Fibroblast of skin of abdomen (primary cell): ENCODE results near the gene GRK3.

Experiments
- DNase-seq: peaks from one replicate; pipeline ENCODE4 v3.0.0-alpha.2; 2013

Gene GRK3

DNA sequence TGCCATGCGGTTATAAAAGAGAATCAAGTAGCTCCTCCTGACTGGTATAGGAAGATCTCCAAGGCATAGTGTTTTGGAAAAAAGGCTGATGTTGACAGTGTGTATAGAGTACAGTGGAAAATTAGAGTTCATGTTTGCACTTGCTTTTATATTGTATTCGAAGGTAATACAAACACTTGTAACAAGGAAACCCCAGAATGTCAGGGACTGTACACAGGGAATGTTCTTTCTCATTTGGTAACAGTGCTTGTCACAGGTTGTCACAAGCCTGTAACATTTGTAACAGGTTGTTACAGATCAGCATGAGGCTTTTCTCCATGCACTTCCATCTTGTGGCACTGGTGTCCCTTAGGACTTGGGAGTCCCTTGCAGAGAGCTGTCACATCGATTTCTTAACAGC lies 64.0 kb downstream of the GRK3 start:
- DNase-seq = no peak

DNA sequence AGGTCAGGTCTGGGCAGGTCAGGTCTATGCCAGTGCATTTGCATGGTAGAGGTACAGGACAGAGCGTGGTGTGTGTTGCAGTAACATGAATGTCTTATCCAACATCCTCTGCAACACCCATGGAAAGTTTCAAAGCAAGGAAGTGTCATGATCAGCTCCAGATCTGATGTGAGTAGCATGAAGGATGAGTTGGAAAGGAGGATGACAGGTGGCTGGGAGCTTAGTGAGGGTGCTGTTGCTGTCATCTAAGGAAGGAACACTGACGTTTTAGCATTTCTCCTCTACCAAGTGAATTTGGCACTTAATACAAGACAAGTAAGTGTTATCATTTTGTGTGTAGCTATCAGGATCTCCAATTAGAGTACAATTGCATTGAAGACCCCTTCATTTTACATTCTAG lies 65.1 kb downstream of the GRK3 start:
- no peak for DNase-seq

DNA sequence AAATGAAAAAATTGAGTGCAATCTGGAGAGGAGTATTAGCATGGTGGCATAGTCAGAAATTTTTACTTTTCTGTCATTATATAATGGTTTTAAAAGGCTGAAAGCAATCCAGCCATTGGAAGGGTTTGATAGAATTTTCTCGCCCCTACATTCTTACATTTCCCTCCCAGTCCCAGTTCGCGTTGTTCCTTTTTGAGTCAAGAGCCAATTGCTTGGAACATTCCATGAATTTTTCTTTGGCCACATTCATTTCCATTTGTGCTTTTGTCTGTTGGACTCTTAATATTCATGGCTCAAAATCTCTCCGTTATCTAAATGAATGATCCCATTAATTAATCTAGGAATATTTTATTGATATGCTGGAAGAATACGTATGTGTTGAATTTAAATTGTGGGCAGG lies 66.0 kb downstream of the GRK3 start:
- DNase-seq = peak; percentile 5

DNA sequence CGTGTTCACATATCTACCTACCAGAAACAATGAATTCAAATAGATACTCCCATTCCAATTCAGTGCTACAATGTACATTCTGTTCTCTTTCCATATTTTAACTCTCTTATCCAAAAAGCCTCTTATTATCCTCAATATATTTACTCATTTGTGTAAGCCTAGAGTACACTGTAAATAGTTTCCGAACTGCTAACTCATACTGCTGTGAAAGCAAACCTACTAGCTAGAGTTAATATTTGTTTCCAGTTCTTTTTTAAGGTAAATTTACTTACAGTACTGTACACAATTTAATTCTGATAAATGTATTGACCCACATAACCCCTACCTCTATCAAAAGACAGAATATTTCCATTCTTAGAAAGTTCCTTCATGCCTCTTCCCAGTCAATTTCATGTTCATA lies 71.8 kb downstream of the GRK3 start:
- DNase-seq = no peak

DNA sequence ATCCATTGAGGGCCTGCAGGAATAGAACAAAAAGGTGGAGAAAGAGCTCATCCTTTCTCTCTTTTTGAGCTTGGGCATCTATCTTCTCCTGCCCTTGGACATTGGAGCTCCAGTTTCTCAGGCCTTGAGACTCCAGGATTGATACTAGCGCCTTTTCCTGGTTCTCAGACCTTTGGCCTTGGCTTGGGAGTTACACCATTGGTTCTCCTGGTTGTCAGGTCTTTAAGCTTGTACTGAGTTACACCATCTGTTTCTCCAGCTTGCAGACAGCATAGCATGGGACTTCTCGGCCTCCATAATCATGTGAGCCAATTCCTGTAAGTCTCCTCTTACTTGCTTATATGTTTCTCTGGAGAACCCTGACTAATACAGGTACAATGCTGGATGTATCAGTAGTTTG lies 72.6 kb downstream of the GRK3 start:
- no peak for DNase-seq

DNA sequence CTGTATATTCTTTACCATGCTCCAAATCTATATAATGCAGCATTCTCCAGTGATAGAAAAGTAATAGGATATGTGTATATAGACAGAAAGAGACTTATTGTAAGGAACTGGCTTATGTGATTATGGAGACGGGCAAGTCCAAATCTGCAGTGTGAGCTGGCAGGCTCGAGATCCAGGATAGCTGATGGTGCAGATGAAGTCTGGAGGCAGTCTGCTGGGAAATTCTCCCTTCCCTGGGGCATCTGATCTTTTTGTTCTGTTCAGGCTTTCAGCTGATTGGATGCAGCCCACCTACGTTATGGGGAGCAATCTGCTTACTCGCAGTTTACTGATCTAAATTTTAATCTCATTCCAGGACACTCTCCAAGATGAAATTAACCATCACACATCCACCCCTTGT lies 73.2 kb downstream of the GRK3 start:
- no peak for DNase-seq

DNA sequence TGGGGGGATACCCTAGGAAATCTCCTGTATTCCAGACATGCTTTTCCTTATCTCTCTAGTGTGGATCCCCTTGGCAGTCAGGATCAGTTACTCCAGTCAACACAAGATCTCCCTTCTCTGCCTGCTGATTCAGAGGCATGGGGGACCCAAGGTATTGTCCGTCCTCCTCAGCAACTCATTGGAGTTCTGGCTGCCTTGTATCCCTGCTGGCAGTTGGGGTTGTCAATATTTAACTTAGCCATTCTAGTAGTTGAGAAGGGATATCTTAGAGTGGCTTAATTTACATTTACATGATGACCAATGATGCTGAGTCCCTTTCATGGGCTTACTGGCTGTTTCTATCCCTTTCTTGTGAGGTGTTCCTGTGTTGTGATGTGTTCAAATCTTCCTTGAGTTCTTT lies 74.2 kb downstream of the GRK3 start:
- no peak for DNase-seq

DNA sequence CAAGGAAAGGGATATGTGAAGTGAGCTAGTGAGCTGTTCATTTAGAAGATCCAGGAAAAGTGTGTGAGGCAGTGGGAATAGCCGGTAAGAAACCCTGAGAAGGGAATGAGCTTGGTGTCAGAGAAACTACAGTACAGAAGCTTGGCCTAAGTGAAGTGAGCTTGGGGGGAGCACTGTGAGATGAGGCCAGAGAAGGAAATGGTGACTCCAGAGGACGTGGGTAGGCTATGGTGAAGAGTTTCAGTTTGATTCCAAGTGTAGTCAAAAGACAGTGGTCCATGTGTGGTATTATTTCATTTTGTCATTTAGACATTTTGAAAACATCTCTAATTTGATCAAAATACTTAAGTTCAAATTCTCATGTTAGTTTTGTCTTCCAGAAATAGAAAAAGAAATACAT lies 77.2 kb downstream of the GRK3 start:
- no peak for DNase-seq

DNA sequence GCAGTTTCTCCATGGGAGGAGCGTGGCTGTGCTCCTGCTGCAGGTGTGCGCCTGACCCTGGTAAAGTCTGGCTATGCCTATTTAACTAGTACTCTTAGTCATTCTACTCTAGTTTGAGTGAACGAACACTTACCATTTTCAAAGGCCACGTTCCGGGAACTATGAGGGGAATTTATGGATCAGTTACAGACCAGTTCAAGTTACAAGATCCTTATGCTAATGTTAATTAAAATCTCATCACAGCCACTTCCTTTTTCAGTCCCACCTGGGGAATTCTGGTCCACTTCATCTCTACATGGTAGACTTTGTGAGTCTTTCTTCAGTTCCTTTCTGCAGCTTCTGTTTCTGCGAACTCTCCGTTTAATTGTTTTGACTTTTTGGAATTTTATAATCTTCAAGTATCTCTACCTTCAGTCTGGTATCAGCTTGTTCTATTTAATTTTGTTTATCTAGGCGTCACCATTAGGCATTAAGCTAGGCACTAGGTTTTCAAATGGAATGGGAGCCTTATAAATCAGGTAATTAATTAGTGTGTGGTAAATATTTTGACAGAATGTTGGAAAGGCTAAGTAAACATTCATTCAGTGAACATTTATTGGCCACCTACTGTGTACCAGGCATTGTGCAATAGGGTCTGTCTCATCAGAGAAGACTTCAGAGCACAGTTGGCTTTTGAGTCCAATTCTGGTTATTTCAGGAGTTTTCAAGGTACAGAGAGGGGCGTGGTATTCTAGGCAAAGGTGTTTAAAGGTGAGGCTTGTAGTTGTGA lies 78.9 kb downstream of the GRK3 start:
- DNase-seq = no peak

DNA sequence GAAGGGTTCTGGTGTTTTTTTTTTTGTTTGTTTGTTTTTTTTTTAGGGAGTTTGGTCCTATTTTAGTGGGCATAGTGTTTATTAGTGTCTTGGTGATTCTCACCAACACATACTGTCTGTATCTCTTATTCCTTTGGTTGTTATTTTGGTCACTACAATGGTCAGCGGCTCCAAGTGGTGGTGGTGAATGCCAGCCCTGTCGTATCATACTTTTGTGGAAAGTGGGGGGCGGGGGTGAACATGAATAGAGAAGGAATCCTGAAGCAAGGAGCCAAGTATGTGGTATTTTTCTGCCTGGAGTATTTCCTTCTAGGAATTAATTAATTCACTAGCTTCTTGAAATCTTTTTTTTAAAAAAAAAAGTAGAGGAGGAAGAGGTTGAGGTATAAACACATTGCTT lies 79.6 kb downstream of the GRK3 start:
- peak; percentile 42 for DNase-seq

DNA sequence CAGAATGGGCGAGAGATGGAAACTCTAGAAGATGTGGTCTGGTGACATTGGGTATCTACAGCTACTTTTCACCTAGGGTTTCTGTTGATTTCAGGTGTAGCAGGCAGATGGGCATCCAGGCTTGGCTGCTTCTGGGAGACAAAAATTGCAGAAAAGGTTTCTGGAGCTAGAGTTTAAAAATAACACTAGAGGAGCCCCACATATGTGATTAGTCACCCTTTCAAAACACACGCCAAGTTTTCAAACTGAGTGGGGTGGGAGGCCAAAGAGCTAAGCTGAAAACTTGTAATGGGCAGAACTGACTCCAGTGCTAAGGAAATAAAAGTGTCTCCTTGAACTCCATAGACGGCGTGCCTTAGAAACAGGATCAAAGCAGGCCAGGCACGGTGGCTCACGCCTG lies 80.8 kb downstream of the GRK3 start:
- DNase-seq = peak; percentile 52

DNA sequence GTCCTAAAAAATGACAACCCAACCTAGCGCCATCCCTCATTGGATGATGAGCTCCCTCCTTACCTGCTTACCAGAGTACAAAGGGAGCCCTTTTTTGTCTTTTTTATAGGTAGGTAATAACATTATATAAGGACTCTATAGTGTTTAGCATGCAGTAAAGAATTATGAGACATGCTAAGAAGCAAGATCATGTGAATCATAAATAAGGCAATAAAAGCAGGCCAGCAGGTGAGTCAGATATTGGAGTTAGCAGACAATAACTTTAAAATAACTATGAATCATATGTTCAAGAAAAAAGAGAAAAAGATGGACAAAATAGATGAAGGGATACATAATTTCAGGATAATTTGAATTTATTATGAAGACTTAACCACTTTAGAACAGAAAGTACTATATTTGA lies 81.5 kb downstream of the GRK3 start:
- no peak for DNase-seq

DNA sequence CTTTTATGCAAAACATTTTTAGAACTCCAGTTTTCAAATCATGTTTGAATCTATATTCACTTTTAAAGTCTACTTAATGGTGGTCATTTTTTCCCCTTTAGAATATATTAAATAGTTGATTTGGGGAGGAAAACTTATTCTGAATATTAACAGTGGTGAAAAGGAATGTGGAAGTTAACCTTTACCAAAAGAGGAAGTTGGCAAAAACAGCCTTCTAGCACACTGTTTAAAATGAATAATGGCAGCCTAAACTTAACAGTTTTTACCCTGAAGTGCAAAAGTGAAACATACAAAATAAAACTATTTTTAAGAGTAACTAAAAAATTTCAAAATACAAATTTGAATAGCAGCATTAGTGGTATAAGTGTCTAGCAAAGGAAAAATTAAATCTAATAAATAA lies 86.4 kb downstream of the GRK3 start:
- DNase-seq = no peak

DNA sequence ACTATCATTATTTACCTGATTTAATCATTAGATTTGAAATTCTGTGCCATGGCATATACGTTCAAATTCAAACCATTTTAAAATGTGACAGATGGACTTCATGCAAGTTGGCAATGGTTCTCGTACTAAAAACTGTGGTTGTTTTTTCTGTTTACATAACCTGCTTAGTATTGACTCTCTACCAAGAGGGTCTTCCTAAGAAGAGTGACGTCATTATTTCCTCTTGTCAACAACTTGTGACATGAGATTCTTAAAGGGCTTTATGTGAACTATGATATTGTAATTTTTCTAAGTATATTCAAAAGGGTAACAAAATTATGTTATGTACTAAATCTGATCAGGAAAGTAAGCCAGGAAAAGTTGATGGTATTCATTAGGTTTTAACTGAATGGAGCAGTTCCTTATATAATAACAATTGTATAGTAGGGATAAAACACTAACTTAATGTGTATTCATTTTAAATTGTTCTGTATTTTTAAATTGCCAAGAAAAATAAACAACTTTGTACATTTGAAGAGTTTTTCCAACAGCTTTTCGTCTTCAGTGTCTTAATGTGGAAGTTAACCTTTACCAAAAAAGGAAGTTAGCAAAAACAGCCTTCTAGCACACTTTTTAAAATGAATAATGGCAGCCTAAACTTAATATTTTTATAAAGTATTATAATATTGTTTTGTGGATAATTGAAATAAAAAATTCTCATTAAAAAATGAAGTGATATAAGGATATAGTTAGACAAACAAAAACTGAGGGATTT lies 87.0 kb downstream of the GRK3 start:
- DNase-seq = no peak

DNA sequence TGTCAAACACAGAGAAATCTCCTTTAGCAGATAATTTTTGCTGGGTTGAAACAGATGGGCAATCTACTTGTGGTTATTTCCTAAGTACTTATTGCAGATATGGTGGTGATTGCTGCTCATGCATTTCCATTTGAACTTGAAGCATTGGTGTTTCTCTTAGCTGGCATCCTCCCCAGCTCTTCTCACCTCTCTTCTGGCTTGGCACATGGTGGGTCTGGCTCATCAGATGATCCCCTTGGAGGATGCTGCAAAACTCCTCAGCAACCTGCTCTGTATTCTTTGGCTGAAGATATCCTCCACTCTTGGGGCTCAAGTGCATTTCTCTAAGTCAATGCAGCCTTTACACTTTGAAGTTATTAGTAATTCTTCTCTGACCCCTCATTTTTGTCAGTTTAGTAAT lies 90.2 kb downstream of the GRK3 start:
- DNase-seq = no peak

DNA sequence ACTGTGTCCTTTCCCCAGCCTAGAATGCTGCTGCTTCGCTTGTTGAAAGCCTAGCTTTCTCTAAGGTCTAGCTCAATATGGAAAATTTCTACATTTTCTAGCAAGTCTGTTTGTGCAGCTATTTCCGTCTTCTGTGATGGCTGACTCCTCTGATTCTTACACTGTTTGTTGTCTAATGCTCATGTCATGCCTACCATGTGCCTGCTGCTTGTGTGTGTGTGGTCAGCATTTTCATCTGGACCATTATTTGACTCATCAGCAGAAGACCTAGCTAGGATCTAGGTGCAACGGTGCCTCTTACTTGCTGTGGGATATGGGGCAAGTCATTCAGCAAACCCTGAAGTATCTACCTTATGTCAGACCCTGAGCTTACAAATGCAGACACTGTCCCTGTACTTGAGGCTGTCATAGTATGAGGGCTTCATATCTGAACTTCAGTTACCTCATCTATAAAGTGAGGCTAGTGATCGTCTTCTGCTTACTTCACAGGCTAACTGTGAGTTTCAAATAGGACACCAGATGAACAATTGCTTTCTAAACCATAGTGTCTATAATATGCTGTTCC lies 91.0 kb downstream of the GRK3 start:
- DNase-seq = no peak

DNA sequence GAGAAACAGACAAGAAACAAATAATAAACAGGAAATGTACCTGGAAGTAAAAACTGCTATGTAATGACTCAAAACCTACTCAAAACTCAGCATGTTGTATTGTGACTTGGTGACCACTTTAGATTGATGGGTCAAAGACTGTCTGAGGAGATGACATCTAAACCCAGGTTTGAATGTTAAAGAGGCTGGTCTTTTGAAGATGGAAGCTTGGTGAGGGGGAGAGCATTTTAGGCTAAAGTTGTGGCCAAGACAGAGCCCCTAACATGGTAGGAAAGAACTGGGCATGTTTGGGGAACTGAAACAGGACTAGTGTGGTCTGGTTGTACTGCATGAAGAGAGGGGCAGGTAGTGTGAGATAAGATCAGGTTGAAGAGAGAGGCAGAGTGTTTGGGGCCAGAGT lies 92.2 kb downstream of the GRK3 start:
- DNase-seq = no peak

DNA sequence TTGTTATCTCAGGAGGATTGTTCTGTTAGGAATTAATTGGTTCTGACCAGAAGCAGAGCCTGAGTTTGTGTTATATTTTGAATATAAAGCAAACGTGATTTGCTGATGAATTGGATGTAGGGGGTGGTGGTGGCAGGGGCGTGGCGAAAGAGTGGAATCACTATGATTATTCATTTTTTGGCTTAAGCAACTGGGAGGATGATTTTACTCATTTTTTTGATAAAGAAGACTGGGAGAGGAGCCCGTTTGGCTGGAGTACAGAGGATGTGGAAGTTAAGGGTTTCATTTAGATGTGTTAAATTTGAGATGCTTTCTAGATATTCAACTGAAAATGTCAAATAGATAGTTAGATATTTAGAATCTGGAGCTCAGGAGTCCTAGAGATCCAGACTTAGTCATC lies 94.2 kb downstream of the GRK3 start:
- DNase-seq = no peak

DNA sequence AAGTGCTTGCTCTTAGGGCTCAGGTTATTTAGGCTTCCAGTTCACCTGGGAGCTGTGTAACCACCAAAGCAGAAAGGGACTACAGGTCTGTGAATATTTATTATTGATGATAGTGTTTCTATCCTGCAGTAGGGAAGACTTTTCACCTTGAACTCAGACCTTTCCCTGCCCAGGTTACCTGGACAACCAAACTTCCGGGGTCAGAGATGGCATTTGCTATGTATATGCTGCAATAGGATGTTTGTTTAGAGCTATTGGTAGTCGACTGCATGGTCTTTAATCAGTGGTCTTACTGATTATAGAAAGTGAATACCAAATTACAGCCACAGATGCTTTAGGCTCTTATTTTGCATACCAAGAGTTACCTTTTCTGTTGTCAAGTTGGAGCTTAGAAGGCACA lies 94.9 kb downstream of the GRK3 start:
- DNase-seq = no peak

DNA sequence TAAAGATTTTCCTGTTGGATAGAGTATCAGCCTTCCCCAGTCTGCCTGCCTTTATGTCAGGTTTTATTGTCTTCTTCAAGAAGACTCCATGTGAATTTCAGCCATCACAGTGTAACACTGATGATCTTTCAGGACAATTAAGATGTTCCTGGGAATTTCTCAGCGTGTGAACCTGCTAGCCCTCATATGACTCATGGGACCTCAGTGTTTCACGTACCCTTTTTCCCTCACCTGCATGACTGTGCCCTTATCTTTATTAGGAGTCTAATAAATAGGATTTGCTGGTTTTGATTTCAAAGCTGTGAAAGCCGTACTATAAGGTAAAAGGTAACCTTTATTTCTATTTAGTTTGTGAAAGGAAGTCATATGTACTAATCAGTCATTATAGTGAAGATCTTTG lies 95.9 kb downstream of the GRK3 start:
- DNase-seq = no peak

DNA sequence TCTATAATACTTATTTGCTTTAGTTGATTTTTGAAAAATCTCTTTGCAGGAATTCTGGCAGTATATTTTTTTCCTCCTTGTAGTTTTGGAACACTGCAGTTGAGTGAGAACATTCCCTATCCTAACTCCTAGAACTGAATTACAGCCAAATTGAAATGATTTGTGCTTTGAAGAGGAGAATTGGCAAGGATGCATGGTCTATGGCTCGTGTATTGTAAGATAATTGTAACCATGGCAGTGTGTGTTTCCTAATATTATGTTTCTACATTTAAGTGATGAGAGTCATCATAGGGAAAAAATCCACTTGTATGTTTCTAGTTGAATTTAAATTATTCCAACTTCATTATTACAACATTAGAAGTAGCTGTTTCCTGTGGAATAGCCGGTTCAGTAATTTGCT lies 96.6 kb downstream of the GRK3 start:
- DNase-seq = peak; percentile 28

DNA sequence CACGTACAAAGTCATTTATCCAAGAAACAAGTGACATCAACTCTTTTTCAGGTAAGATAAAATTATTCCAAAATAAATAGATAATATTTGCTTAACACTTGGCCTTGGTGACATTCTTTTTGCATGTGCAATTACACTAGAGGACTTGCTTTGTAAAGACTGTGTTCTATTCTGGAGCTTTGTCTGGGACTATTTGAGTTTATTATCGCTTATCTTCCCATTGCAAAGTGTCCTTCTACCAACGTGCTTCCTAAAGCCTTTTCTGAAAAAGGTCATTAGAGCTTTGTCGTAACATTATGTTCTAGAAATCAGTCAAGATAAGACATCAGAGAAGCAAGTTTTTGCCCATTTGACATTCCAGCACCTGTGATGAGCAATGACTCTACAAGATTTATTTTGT lies 99.2 kb downstream of the GRK3 start:
- DNase-seq = no peak

DNA sequence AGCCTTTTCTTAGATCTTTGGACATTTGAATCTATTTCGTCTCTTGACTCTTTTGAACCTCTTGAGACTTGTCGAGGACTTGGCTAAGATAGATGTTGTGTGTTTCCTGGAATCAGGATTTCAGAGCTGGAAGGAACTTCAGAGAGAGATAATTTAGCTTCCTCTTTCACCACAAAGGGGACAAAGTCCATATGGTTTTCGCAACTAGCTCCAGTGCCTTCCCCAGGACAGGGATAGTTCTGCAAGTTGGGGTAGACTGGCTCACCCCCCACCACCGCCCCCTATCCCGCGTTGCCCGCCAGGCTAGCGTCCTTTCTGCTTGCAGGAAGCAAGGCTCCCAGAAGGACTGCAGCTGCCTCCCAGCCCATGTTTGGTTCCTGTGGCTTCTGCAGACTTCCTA lies 101.8 kb downstream of the GRK3 start:
- peak; percentile 20 for DNase-seq

DNA sequence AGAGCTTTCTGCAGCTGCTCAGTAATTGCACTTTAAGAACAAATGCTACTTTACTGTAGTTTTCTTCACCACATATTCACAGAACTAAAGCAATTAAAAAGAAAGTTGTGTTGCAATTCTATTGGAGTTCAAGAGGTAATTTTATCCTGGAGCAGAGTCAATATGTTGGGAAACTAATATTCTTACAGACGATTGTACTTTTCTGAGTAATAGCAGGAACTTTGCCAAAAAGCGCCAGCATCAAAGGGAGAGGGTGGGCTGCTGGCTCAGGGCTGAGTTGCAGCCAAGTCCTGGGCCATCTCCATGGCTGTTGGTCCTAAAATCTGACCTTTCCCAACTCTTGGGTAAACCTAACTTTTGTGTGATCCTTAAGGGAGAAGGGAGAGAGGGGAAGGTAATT lies 104.0 kb downstream of the GRK3 start:
- peak; percentile 79 for DNase-seq
